K562 (cell line): ENCODE measurements around the gene C11orf65. TPM values are rescaled to one million over a fixed set of nuclear protein-coding genes. Genes with fewer than 3 reads are reported as not detected.

Experiments used
- ARHGAP35 ChIP-seq: fragments of 450-650 bp; IDR thresholded peaks from 2 replicates; pipeline ENCODE4 v1.6.1; 2018; ENCODE audit not compliant: partially characterized antibody
- CBX1 ChIP-seq: sonication (generic); IDR thresholded peaks from 2 replicates; pipeline ENCODE4 v1.6.1; 2016; ENCODE audit warnings: antibody characterized with exemption, low read depth, mild to moderate bottlenecking
- E2F5 ChIP-seq: sonication (generic); formaldehyde crosslinking; IDR thresholded peaks from 2 replicates; pipeline ENCODE4 v1.8.0; 2022; ENCODE audit warnings: mild to moderate bottlenecking, missing genetic modification reagents
- GTF2E2 ChIP-seq: fragments of 200-800 bp; sonication (Bioruptor generic); IDR thresholded peaks from 2 replicates; pipeline ENCODE4 v1.6.1; 2016; ENCODE audit warnings: missing genetic modification characterization, missing compliant biosample characterization
- GTF2F1 ChIP-seq: IDR thresholded peaks from 2 replicates; pipeline ENCODE4 v1.6.1; 2011; ENCODE audit warnings: low read depth, low read length, improper control_type of control experiment
- LCOR ChIP-seq: sonication (generic); formaldehyde crosslinking; IDR thresholded peaks from 2 replicates; pipeline ENCODE4 v1.8.0; 2022; ENCODE audit warnings: mild to moderate bottlenecking, missing genetic modification reagents
- PHF20 ChIP-seq: fragments of 450-650 bp; IDR thresholded peaks from 2 replicates; pipeline ENCODE4 v1.6.1; 2018; ENCODE audit not compliant: partially characterized antibody
- POLR2H ChIP-seq: IDR thresholded peaks from 2 replicates; pipeline ENCODE4 v1.6.1; 2016; ENCODE audit warnings: missing genetic modification characterization, low read depth, mild to moderate bottlenecking, control low read depth, missing compliant biosample characterization, moderate library complexity
- POLR3G ChIP-seq: IDR thresholded peaks from 2 replicates; pipeline ENCODE4 v1.6.1; 2011; ENCODE audit not compliant: insufficient read length, insufficient replicate concordance; ENCODE audit errors: extremely low read depth
- SMAD2 ChIP-seq: fragments of 150-350 bp; IDR thresholded peaks from 2 replicates; pipeline ENCODE4 v1.6.1; 2014; ENCODE audit warnings: low read depth, mild to moderate bottlenecking, low read length
- ZBTB33 ChIP-seq: sonication (generic); formaldehyde crosslinking; IDR thresholded peaks from 2 replicates; pipeline ENCODE4 v1.8.1; 2023; ENCODE audit warnings: mild to moderate bottlenecking, missing genetic modification reagents
- ZFPM2 ChIP-seq: fragments of 250-450 bp; sonication (Bioruptor Pico); IDR thresholded peaks from 2 replicates; pipeline ENCODE4 v1.5.1; 2022; ENCODE audit warnings: mild to moderate bottlenecking
- ZNF311 ChIP-seq: fragments of 250-450 bp; sonication (Bioruptor Pico); IDR thresholded peaks from 2 replicates; pipeline ENCODE4 v1.4.0; 2020; ENCODE audit warnings: mild to moderate bottlenecking, moderate library complexity
- ZNF699 ChIP-seq: fragments of 250-450 bp; sonication (Bioruptor Pico); IDR thresholded peaks from 2 replicates; pipeline ENCODE4 v1.8.0; 2021; ENCODE audit warnings: mild to moderate bottlenecking, moderate library complexity; ENCODE audit not compliant: insufficient replicate concordance
- ZNF79 ChIP-seq: fragments of 250-450 bp; sonication (Bioruptor Pico); IDR thresholded peaks from 2 replicates; pipeline ENCODE4 v1.4.0; 2020; ENCODE audit warnings: low read depth, mild to moderate bottlenecking, moderate library complexity
- polyA plus RNA-seq, 8 experiments: library from polyadenylated mRNA; depleted of rRNA in 4 of 8; stranded (reverse) in 5 of 8; unstranded in 3 of 8; fragments of >200 nt; fragmentation: Nextera tagmentation in 2 of 8; fragmentation: Illumina TruSeq in 1 of 8; extraction: Ambion mirVana in 2 of 8; extraction: Trizol in 1 of 8; gene quantifications; 2 replicates each; pipeline versions ENCODE4 v1.2.1 to v1.2.3, GENCODE V29; 2011 to 2014; ENCODE audit warnings: inconsistent platforms in 1 of 8, missing spikeins in 1 of 8
- total RNA-seq, 7 experiments: library from RNA; depleted of rRNA in 6 of 7; stranded (reverse); fragments of >200 nt in 6 of 7; fragmentation: Illumina TruSeq in 2 of 7; extraction: Trizol in 2 of 7; gene quantifications; 2 replicates each; pipeline versions ENCODE4 v1.2.1 to v1.2.3, GENCODE V29; 2011 to 2021; ENCODE audit warnings: low replicate concordance in 1 of 7
- TF ChIP-seq, protein P1 (sequence below): sonication (generic); formaldehyde crosslinking; IDR thresholded peaks from 2 replicates; pipeline ENCODE4 v1.9.0; 2022; ENCODE audit warnings: mild to moderate bottlenecking, missing genetic modification reagents
- TF ChIP-seq, protein P2 (sequence below), 2 experiments: fragments of 450-650 bp; IDR thresholded peaks; 2 replicates each; pipeline ENCODE4 v1.6.1; 2016
- TF ChIP-seq, protein P3 (sequence below): IDR thresholded peaks from 2 replicates; pipeline ENCODE4 v1.6.1; 2011; ENCODE audit not compliant: insufficient read length; ENCODE audit errors: extremely low read depth
- TF ChIP-seq, protein P4 (sequence below): sonication (generic); formaldehyde crosslinking; IDR thresholded peaks from 2 replicates; pipeline ENCODE4 v1.8.1; 2023; ENCODE audit warnings: mild to moderate bottlenecking, missing genetic modification reagents, moderate library complexity
- TF ChIP-seq, protein P5 (sequence below): fragments of 250-450 bp; sonication (Bioruptor Pico); IDR thresholded peaks from 2 replicates; pipeline ENCODE4 v1.8.0; 2021; ENCODE audit warnings: moderate library complexity, mild to moderate bottlenecking, inconsistent platforms

The C11orf65 gene
- total and polyA plus RNA-seq, 9 of the 15 experiments (the other 6 are each of a cell fraction or from before 2014, with no cell fraction given): 1.0 to 2.1 (median 1.2) TPM

- TF ChIP-seq, protein P1, sequence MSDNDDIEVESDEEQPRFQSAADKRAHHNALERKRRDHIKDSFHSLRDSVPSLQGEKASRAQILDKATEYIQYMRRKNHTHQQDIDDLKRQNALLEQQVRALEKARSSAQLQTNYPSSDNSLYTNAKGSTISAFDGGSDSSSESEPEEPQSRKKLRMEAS (CRISPR knock-in tag): no peak
- TF ChIP-seq ZBTB33 (CRISPR knock-in tag) (no peak), ZNF79 (CRISPR knock-in tag) (no peak), GTF2E2 (tag) (peak; percentile 96), SMAD2 (no peak), POLR3G (no peak), ZFPM2 (no peak), E2F5 (no peak), GTF2F1 (no peak; the same call in 1 of the 2 replicates), PHF20 (peak; percentile 95), CBX1 (no peak), ZNF311 (no peak), POLR2H (tag) (peak; percentile 97), ARHGAP35 (no peak), LCOR (CRISPR knock-in tag) (no peak), ZNF699 (no peak)
- TF ChIP-seq, protein P2, sequence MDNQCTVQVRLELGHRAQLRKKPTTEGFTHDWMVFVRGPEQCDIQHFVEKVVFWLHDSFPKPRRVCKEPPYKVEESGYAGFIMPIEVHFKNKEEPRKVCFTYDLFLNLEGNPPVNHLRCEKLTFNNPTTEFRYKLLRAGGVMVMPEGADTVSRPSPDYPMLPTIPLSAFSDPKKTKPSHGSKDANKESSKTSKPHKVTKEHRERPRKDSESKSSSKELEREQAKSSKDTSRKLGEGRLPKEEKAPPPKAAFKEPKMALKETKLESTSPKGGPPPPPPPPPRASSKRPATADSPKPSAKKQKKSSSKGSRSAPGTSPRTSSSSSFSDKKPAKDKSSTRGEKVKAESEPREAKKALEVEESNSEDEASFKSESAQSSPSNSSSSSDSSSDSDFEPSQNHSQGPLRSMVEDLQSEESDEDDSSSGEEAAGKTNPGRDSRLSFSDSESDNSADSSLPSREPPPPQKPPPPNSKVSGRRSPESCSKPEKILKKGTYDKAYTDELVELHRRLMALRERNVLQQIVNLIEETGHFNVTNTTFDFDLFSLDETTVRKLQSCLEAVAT (IDR thresholded peaks at IDR 0.05): no peak; a peak in 1 of 4 replicates
- TF ChIP-seq, protein P3, sequence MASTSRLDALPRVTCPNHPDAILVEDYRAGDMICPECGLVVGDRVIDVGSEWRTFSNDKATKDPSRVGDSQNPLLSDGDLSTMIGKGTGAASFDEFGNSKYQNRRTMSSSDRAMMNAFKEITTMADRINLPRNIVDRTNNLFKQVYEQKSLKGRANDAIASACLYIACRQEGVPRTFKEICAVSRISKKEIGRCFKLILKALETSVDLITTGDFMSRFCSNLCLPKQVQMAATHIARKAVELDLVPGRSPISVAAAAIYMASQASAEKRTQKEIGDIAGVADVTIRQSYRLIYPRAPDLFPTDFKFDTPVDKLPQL: peak; percentile 76
- TF ChIP-seq, protein P4, sequence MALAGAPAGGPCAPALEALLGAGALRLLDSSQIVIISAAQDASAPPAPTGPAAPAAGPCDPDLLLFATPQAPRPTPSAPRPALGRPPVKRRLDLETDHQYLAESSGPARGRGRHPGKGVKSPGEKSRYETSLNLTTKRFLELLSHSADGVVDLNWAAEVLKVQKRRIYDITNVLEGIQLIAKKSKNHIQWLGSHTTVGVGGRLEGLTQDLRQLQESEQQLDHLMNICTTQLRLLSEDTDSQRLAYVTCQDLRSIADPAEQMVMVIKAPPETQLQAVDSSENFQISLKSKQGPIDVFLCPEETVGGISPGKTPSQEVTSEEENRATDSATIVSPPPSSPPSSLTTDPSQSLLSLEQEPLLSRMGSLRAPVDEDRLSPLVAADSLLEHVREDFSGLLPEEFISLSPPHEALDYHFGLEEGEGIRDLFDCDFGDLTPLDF (CRISPR knock-in tag): peak; percentile 54; the same call in 1 of the 2 replicates
- TF ChIP-seq, protein P5, sequence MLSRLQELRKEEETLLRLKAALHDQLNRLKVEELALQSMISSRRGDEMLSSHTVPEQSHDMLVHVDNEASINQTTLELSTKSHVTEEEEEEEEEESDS (CRISPR knock-in tag): no peak
Observed at GRCh38 chr11:108467091-108467823, at the start of gene C11orf65 (continued).
